Keratinocyte (primary cell): Measurements from ENCODE around the gene TMA7. TPM values are rescaled to one million over a fixed set of nuclear protein-coding genes. Genes with fewer than 3 reads are reported as not detected.

ENCODE experiments used
- DNase-seq: peaks from one replicate; pipeline ENCODE4 v3.0.0-alpha.2; 2011; ENCODE audit warnings: low read depth, missing footprints, low spot score
- FAIRE-seq: peaks from 2 replicates; lab custom pipeline; 2011; peaks lifted over from hg19 to GRCh38; lab: Jason Lieb, UNC
- H2AFZ ChIP-seq: 2 replicates; pipeline ENCODE4 v1.6.0; 2012; ENCODE audit warnings: low read length, control low read depth, inconsistent platforms; ENCODE audit not compliant: control insufficient read depth
- H3K27ac ChIP-seq: 2 replicates; pipeline ENCODE4 v1.5.1; 2011; ENCODE audit warnings: low read length; ENCODE audit not compliant: control insufficient read depth, insufficient read depth
- H3K27me3 ChIP-seq: 3 replicates; pipeline ENCODE4 v1.6.0; 2011; ENCODE audit warnings: low read length; ENCODE audit not compliant: control insufficient read depth, insufficient read depth; ENCODE audit errors: extremely low read depth
- H3K36me3 ChIP-seq, 2 experiments: 2 replicates in 1 of 2; 3 replicates in 1 of 2; pipeline ENCODE4 v1.5.1; 2011; ENCODE audit warnings: low read length in 2 of 2, mild to moderate bottlenecking in 1 of 2; ENCODE audit not compliant: control insufficient read depth in 2 of 2, insufficient read depth in 2 of 2; ENCODE audit errors: extremely low read depth in 1 of 2
- H3K4me1 ChIP-seq: 3 replicates; pipeline ENCODE4 v1.5.1; 2011; ENCODE audit warnings: low read length; ENCODE audit not compliant: control insufficient read depth, insufficient read depth; ENCODE audit errors: extremely low read depth
- H3K4me2 ChIP-seq: 3 replicates; pipeline ENCODE4 v1.6.0; 2011; ENCODE audit warnings: low read depth, low read length; ENCODE audit not compliant: control insufficient read depth, insufficient read depth; ENCODE audit errors: extremely low read depth
- H3K4me3 ChIP-seq, 3 experiments: fragments of 200-600 bp in 1 of 3; sonication (generic) in 1 of 3; 2 replicates in 2 of 3; 3 replicates in 1 of 3; pipeline ENCODE4 v1.5.1; 2011 to 2016; ENCODE audit warnings: low read length in 3 of 3, mild to moderate bottlenecking in 3 of 3, control low read depth in 2 of 3, inconsistent platforms in 1 of 3, low read depth in 1 of 3, mixed read lengths in 1 of 3, mixed run types in 1 of 3, moderate library complexity in 1 of 3; ENCODE audit not compliant: control insufficient read depth in 2 of 3, insufficient read depth in 2 of 3; ENCODE audit errors: extremely low read depth in 1 of 3
- H3K79me2 ChIP-seq: 2 replicates; pipeline ENCODE4 v1.6.0; 2012; ENCODE audit warnings: low read length; ENCODE audit not compliant: control insufficient read depth, insufficient read depth
- H3K9ac ChIP-seq: 3 replicates; pipeline ENCODE4 v1.6.0; 2011; ENCODE audit warnings: low read length; ENCODE audit not compliant: control insufficient read depth, insufficient read depth; ENCODE audit errors: extremely low read depth
- H3K9me1 ChIP-seq: 3 replicates; pipeline ENCODE4 v1.6.0; 2011; ENCODE audit warnings: low read length; ENCODE audit not compliant: control insufficient read depth, insufficient read depth; ENCODE audit errors: extremely low read depth
- H3K9me3 ChIP-seq: 2 replicates; pipeline ENCODE4 v1.5.1; 2012; ENCODE audit warnings: low read depth, low read length; ENCODE audit not compliant: control insufficient read depth
- H4K20me1 ChIP-seq: 3 replicates; pipeline ENCODE4 v1.6.0; 2011; ENCODE audit warnings: low read length; ENCODE audit not compliant: control insufficient read depth, insufficient read depth; ENCODE audit errors: extremely low read depth
- CTCF ChIP-seq, 3 experiments: IDR thresholded peaks in 1 of 3; conservative IDR thresholded peaks in 1 of 3; optimal IDR thresholded peaks in 1 of 3; 2 replicates in 2 of 3; 3 replicates in 1 of 3; pipeline versions ENCODE3 to v1.5.1; 2011; ENCODE audit warnings: low read length in 3 of 3, mild to moderate bottlenecking in 3 of 3, moderate library complexity in 2 of 3, control low read depth in 1 of 3, inconsistent platforms in 1 of 3; ENCODE audit not compliant: insufficient read depth in 2 of 3; ENCODE audit errors: extremely low read depth in 1 of 3
- EZH2 ChIP-seq: IDR thresholded peaks from one replicate; pipeline ENCODE4 v1.6.1; 2012; ENCODE audit warnings: inconsistent platforms, mild to moderate bottlenecking, low read length, moderate library complexity
- dilution Hi-C: fragments of 300-500 bp; cut with MboI; formaldehyde crosslinking; loops from one replicate; pipeline ENCODE4 v1.7.0; 2020; ENCODE audit warnings: low sequenced_read_pairs; ENCODE audit not compliant: extremely low pct_ligation_motif_present
- polyA plus RNA-seq, 5 experiments: library from polyadenylated mRNA; depleted of rRNA in 3 of 5; stranded (reverse) in 3 of 5; stranded (forward) in 1 of 5; unstranded in 1 of 5; fragments of >200 nt; gene quantifications; 1 replicate in 1 of 5; 2 replicates in 3 of 5; 3 replicates in 1 of 5; pipeline versions ENCODE4 v1.2.1 to v1.2.3, GENCODE V29; 2011 to 2012; ENCODE audit warnings: missing spikeins in 2 of 5, low read depth in 1 of 5, low replicate concordance in 1 of 5

Gene TMA7
- polyA plus RNA-seq, 1 donor (not counting 4 experiments of a cell fraction or from before 2014, with no cell fraction given): 418 TPM

GRCh38 chr3:48413086-48413485, 27.0 kb upstream of the TMA7 start:
- DNase-seq: no peak
- Histone ChIP-seq H4K20me1 (peaks cover 10% of the 10 kb centered on the region), H3K4me1 (peaks cover 12% of the 10 kb centered on the region), H3K27me3 (no peaks in the 10 kb centered on the region), H3K9me3 (no peaks in the 10 kb centered on the region), H3K9ac (no peak overlapping the region), H2AFZ (no peak overlapping the region), H3K9me1 (peaks cover 3% of the 10 kb centered on the region), H3K4me2 (no peak overlapping the region), H3K4me3 (no peak overlapping the region), H3K27ac (no peak overlapping the region), H3K36me3 (peaks cover 61 to 87% of the 10 kb centered on the region in 2 experiments), H3K79me2 (no peaks in the 10 kb centered on the region)
- TF ChIP-seq CTCF (optimal IDR thresholded peaks at IDR 0.05 in 1 of 3, IDR thresholded peaks at IDR 0.05 in 1 of 3, conservative IDR thresholded peaks at IDR 0.05 in 1 of 3; ENCODE audit: extremely low read depth in 1 of 3, insufficient read depth in 2 of 3, low read length in 3 of 3): no peak
- no peak for TF ChIP-seq EZH2
- dilution Hi-C loops: no loop called here
- peak; percentile 56 for FAIRE-seq

- no peak for DNase-seq
- Histone ChIP-seq H4K20me1 (peaks cover 7% of the 10 kb centered on the region), H3K4me1 (peaks cover 12% of the 10 kb centered on the region), H3K9ac (no peak overlapping the region), H3K9me1 (peaks cover 3% of the 10 kb centered on the region), H3K4me2 (no peak overlapping the region), H3K36me3 (peaks cover 59 to 87% of the 10 kb centered on the region in 2 experiments), H3K4me3 (no peak overlapping the region), H3K27ac (no peak overlapping the region), H3K9me3 (no peaks in the 10 kb centered on the region), H2AFZ (no peak overlapping the region), H3K27me3 (no peaks in the 10 kb centered on the region), H3K79me2 (peaks cover under 1% of the 10 kb centered on the region)
- TF ChIP-seq CTCF (optimal IDR thresholded peaks at IDR 0.05 in 1 of 3, IDR thresholded peaks at IDR 0.05 in 1 of 3, conservative IDR thresholded peaks at IDR 0.05 in 1 of 3; ENCODE audit: extremely low read depth in 1 of 3, insufficient read depth in 2 of 3, low read length in 3 of 3): no peak
- TF ChIP-seq EZH2: no peak
- dilution Hi-C loops: no loop called here
- FAIRE-seq: no peak
These were observed 26.4 kb upstream of the TMA7 start for GRCh38 chr3:48413611-48414010.
